GM12878 (cell line): ENCODE results near the gene PDK3. TPM values are rescaled to one million over a fixed set of nuclear protein-coding genes. Genes with fewer than 3 reads are reported as not detected.
A peak's percentile ranks its signal among the peaks of the same experiment; 100 is the strongest.

Experiments used
- ATAC-seq: fragments of 200-7000 bp; cut with Tn5 transposase; 3 replicates; pipeline ENCODE4 v1.9.1; 2020; ENCODE audit warnings: mild to moderate bottlenecking, moderate library complexity
- BruUV-seq: library from RNA; stranded (reverse); fragments of 400-500 nt; replicated peaks from 2 replicates; lab custom pipeline; 2021; lab: Mats Ljungman, UMichigan
- CTCF ChIA-PET: fragments of 300-600 bp; sonication (Branson Sonifier 250); formaldehyde crosslinking; extraction: SDS; loops from one replicate; lab custom pipeline; 2021; ENCODE audit warnings: inconsistent platforms; lab: Yijun Ruan, JAX
- POLR2A ChIA-PET: fragments of 350-600 bp; formaldehyde crosslinking; extraction: SDS; loops from one replicate; lab custom pipeline; 2021; ENCODE audit warnings: inconsistent platforms; lab: Charles Lee
- RAD21 ChIA-PET: fragments of 300-600 bp; sonication (Branson Sonifier 250); formaldehyde crosslinking; loops from one replicate; lab custom pipeline; 2023; ENCODE audit warnings: antibody characterized with exemption; ENCODE audit not compliant: unreplicated experiment; lab: Charles Lee
- SMC1A ChIA-PET: fragments of 300-600 bp; sonication (Branson Sonifier 250); formaldehyde crosslinking; loops from one replicate; lab custom pipeline; 2023; ENCODE audit not compliant: unreplicated experiment, uncharacterized antibody; lab: Charles Lee
- DNase-seq: peaks from one replicate; pipeline ENCODE4 v3.0.0-alpha.2; 2011; ENCODE audit warnings: low read depth, low spot score
- FAIRE-seq: peaks from 3 replicates; lab custom pipeline; 2011; peaks lifted over from hg19 to GRCh38; lab: Jason Lieb, UNC
- H2AFZ ChIP-seq: 2 replicates; pipeline ENCODE4 v1.6.0; 2011; ENCODE audit warnings: low read depth, low read length, control low read depth; ENCODE audit not compliant: control insufficient read depth
- H3K27ac ChIP-seq: 2 replicates; pipeline ENCODE4 v1.5.1; 2011; ENCODE audit warnings: control low read depth; ENCODE audit not compliant: control insufficient read depth, insufficient read depth
- H3K27me3 ChIP-seq, 2 experiments: replicated peaks in 1 of 2; 2 replicates each; pipeline versions ENCODE4 v1.6.0 to v1.6.1; 2011; ENCODE audit warnings: low read length in 1 of 2; ENCODE audit not compliant: control insufficient read depth in 2 of 2, insufficient read depth in 2 of 2
- H3K36me3 ChIP-seq, 2 experiments: 2 replicates each; pipeline ENCODE4 v1.5.1; 2011; ENCODE audit warnings: low read length in 1 of 2; ENCODE audit not compliant: control insufficient read depth in 2 of 2, insufficient read depth in 2 of 2
- H3K4me1 ChIP-seq: 2 replicates; pipeline ENCODE4 v1.6.1; 2011; ENCODE audit warnings: mild to moderate bottlenecking, low read length, moderate library complexity, mixed read lengths; ENCODE audit not compliant: control insufficient read depth, insufficient read depth
- H3K4me2 ChIP-seq: 2 replicates; pipeline ENCODE4 v1.6.0; 2011; ENCODE audit warnings: control low read depth; ENCODE audit not compliant: control insufficient read depth, insufficient read depth
- H3K4me3 ChIP-seq: fragments of 200-600 bp; sonication (generic); 2 replicates; pipeline ENCODE4 v1.5.1; 2016
- H3K79me2 ChIP-seq: 2 replicates; pipeline ENCODE4 v1.6.0; 2011; ENCODE audit warnings: low read length; ENCODE audit not compliant: control insufficient read depth, insufficient read depth
- H3K9ac ChIP-seq: 2 replicates; pipeline ENCODE4 v1.8.0; 2011; ENCODE audit warnings: low read length, control low read depth, mixed read lengths; ENCODE audit not compliant: control insufficient read depth, insufficient read depth
- H3K9me3 ChIP-seq: replicated peaks from 3 replicates; pipeline ENCODE4 v1.5.1; 2011; ENCODE audit warnings: mild to moderate bottlenecking, low read length; ENCODE audit not compliant: control insufficient read depth, insufficient read depth
- H4K20me1 ChIP-seq: 2 replicates; pipeline ENCODE4 v1.6.0; 2011; ENCODE audit not compliant: control insufficient read depth, insufficient read depth
- ATF7 ChIP-seq: fragments of 450-650 bp; IDR thresholded peaks from 2 replicates; pipeline ENCODE4 v1.6.1; 2016; ENCODE audit warnings: low read depth, mild to moderate bottlenecking
- RAD21 ChIP-seq: IDR thresholded peaks from 2 replicates; pipeline ENCODE4 v1.6.1; 2011; ENCODE audit warnings: mild to moderate bottlenecking, low read depth, low read length, moderate library complexity; ENCODE audit not compliant: insufficient read depth
- SIN3A ChIP-seq: IDR thresholded peaks from 2 replicates; pipeline ENCODE4 v1.6.1; 2012; ENCODE audit warnings: low read depth, low read length, improper control_type of control experiment
- SMC3 ChIP-seq: IDR thresholded peaks from 2 replicates; pipeline ENCODE4 v1.6.1; 2011; ENCODE audit warnings: low read length, improper control_type of control experiment, borderline replicate concordance
- ZNF384 ChIP-seq: IDR thresholded peaks from 2 replicates; pipeline ENCODE4 v1.6.1; 2012; ENCODE audit warnings: low read depth, mild to moderate bottlenecking, low read length, improper control_type of control experiment, borderline replicate concordance
- WGBS: methylation state at CpG from one replicate; pipeline ENCODE4 v1.1.6; 2016; ENCODE audit warnings: low lambda C conversion rate; ENCODE audit not compliant: insufficient replicate concordance, insufficient coverage; ENCODE audit errors: missing lambda C conversion rate; 5-methylcytosine and 5-hydroxymethylcytosine counted together
- in situ Hi-C: fragments of 300-500 bp; cut with MboI; formaldehyde crosslinking; loops from 9 replicates; pipeline ENCODE4 v1.14.3; 2018; ENCODE audit warnings: mixed read lengths
- intact Hi-C: fragments of 100-400 bp; cut with micrococcal nuclease; formaldehyde crosslinking; loops from one replicate; pipeline ENCODE4 v1.14.2; 2022; ENCODE audit not compliant: unreplicated experiment
- polyA plus RNA-seq, 11 experiments: library from polyadenylated mRNA; depleted of rRNA in 4 of 11; unstranded in 6 of 11; stranded (reverse) in 5 of 11; fragments of >200 nt; fragmentation: Nextera tagmentation in 4 of 11; fragmentation: Illumina TruSeq in 1 of 11; extraction: Ambion mirVana in 4 of 11; extraction: Trizol in 1 of 11; gene quantifications; 1 replicate in 1 of 11; 2 replicates in 10 of 11; pipeline versions ENCODE4 v1.2.1 to v1.2.3, GENCODE V29; 2011 to 2016; ENCODE audit warnings: inconsistent platforms in 2 of 11, missing spikeins in 2 of 11, low read depth in 1 of 11
- total RNA-seq, 4 experiments: library from RNA; depleted of rRNA in 3 of 4; stranded (reverse); fragments of >200 nt in 3 of 4; fragmentation: Illumina TruSeq in 1 of 4; extraction: Trizol in 1 of 4; gene quantifications; 2 replicates each; pipeline versions ENCODE4 v1.2.1 to v1.2.3, GENCODE V29; 2013 to 2021
- TF ChIP-seq, protein P1 (sequence below), 3 experiments: IDR thresholded peaks in 2 of 3; conservative IDR thresholded peaks in 1 of 3; 2 replicates each; pipeline ENCODE4 v1.5.1; 2011; ENCODE audit warnings: low read depth in 3 of 3, low read length in 3 of 3, mild to moderate bottlenecking in 3 of 3, control low read depth in 2 of 3, moderate library complexity in 2 of 3, inconsistent platforms in 1 of 3, mixed read lengths in 1 of 3; ENCODE audit not compliant: control insufficient read depth in 2 of 3, insufficient read depth in 1 of 3; ENCODE audit errors: extremely low read depth in 1 of 3

The PDK3 gene
- total and polyA plus RNA-seq, 10 of the 15 experiments (the other 5 are each of a cell fraction or from before 2014, with no cell fraction given): 4.2 to 54.6 (median 21.9) TPM

DNA sequence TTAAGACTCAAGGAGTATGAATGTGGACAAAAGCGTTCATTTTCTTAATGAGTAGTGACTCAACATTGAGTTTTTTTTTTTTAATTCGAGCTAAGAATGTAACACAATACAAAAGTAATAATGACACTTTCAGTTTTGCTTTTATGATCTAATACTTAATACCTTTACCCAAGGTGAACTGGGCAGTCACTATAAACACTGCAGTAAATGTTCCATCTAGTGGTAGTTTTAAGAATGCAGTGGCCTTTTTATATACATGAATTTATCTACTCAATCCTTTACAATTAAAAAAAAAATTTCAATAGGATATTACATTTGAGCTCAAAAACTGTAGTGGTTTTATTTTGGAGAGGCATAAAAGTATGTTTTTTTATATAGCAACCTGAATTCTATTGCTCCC is 33.9 kb downstream of the PDK3 start:
- no peak for DNase-seq
- ChIA-PET SMC1A (interaction anchor here (0.8 to 5.6 kb wide), 14 partner anchors 9 to 298 kb away, joined by 3 to 92 read pairs (median 5); partner anchors contain the start of gene PDK3), POLR2A (interaction anchor here (0.7 to 2.9 kb wide), 4 partner anchors 8 to 835 kb away, joined by 3 to 10 read pairs (median 4); no protein-coding TSS in a partner anchor), RAD21 (interaction anchor here (0.6 to 3.8 kb wide), 13 partner anchors 11 to 802 kb away, joined by 3 to 59 read pairs (median 4); partner anchors contain the start of gene PDK3), CTCF (interaction anchor here (0.6 to 6.6 kb wide), 28 partner anchors 9 to 653 kb away, joined by 3 to 147 read pairs (median 4); no protein-coding TSS in a partner anchor)
- Histone ChIP-seq H3K27ac (no peak overlapping the region), H3K79me2 (no peaks in the 10 kb centered on the region), H3K4me1 (peaks cover 3% of the 10 kb centered on the region; the same call in 1 of the 2 replicates), H3K27me3 (no peaks in the 10 kb centered on the region), H3K9ac (no peak overlapping the region), H2AFZ (no peak overlapping the region), H3K36me3 (peaks cover 0 to 3% of the 10 kb centered on the region in 2 experiments; a peak in 1 of 4 replicates), H3K4me2 (no peak overlapping the region), H3K9me3 (no peaks in the 10 kb centered on the region), H4K20me1 (no peaks in the 10 kb centered on the region), H3K4me3 (no peak overlapping the region)
- no TSS peak for BruUV-seq
- WGBS: 0% methylated on average over 2 of the region's 2 CpGs
- in situ Hi-C loops (no loop called here), intact Hi-C loops (loop anchor here (1.0 to 2.0 kb wide), 3 partner anchors 104 to 240 kb away; no protein-coding TSS in a partner anchor)
- FAIRE-seq: peak; percentile 84
- ATAC-seq: peak; percentile 88
- TF ChIP-seq RAD21 (peak; percentile 60), SIN3A (no peak), ZNF384 (peak; percentile 31; the same call in 1 of the 2 replicates), ATF7 (peak; percentile 42; the same call in 1 of the 2 replicates), SMC3 (peak; percentile 67; the same call in 1 of the 2 replicates)
- TF ChIP-seq, protein P1, sequence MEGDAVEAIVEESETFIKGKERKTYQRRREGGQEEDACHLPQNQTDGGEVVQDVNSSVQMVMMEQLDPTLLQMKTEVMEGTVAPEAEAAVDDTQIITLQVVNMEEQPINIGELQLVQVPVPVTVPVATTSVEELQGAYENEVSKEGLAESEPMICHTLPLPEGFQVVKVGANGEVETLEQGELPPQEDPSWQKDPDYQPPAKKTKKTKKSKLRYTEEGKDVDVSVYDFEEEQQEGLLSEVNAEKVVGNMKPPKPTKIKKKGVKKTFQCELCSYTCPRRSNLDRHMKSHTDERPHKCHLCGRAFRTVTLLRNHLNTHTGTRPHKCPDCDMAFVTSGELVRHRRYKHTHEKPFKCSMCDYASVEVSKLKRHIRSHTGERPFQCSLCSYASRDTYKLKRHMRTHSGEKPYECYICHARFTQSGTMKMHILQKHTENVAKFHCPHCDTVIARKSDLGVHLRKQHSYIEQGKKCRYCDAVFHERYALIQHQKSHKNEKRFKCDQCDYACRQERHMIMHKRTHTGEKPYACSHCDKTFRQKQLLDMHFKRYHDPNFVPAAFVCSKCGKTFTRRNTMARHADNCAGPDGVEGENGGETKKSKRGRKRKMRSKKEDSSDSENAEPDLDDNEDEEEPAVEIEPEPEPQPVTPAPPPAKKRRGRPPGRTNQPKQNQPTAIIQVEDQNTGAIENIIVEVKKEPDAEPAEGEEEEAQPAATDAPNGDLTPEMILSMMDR (IDR thresholded peaks at IDR 0.05 in 2 of 3, conservative IDR thresholded peaks at IDR 0.05 in 1 of 3; ENCODE audit: control insufficient read depth in 2 of 3, extremely low read depth in 1 of 3, insufficient read depth in 1 of 3, low read depth in 3 of 3, low read length in 3 of 3): peak; percentile 42 to 55 (median 49); a peak in 5 of 6 replicates
- TF ChIP-seq, all 136 proteins: peak for 5
